Tibial nerve (tissue), 4 donors: Measurements from ENCODE around the gene SMPD2. TPM values are rescaled to one million over a fixed set of nuclear protein-coding genes. Genes with fewer than 3 reads are reported as not detected.

Experiments
- DNase-seq, 2 donors: peaks; one replicate each; pipeline ENCODE4 v3.0.0-alpha.2; 2019; ENCODE audit warnings: low spot score in 2 of 2
- H3K27ac ChIP-seq, 4 donors: fragments of 200-600 bp; sonication (generic) in 3 of 4; one replicate each; pipeline ENCODE4 v1.5.1; 2017 to 2019; ENCODE audit warnings: mild to moderate bottlenecking in 1 of 4
- H3K27me3 ChIP-seq, 2 donors: fragments of 200-600 bp; sonication (generic) in 1 of 2; one replicate each; pipeline versions ENCODE4 v1.5.1 to v1.6.0; 2017 to 2019
- H3K36me3 ChIP-seq, 3 donors: fragments of 200-600 bp; sonication (generic); one replicate each; pipeline ENCODE4 v1.5.1; 2018 to 2019
- H3K4me1 ChIP-seq, 4 donors: fragments of 200-600 bp; sonication (generic) in 3 of 4; one replicate each; pipeline ENCODE4 v1.5.1; 2017 to 2019
- H3K4me3 ChIP-seq, 4 donors: fragments of 200-600 bp; sonication (generic) in 3 of 4; one replicate each; pipeline ENCODE4 v1.5.1; 2017 to 2019; ENCODE audit warnings: mild to moderate bottlenecking in 1 of 4, moderate library complexity in 1 of 4
- H3K9me3 ChIP-seq, 4 donors: fragments of 200-600 bp; sonication (generic) in 3 of 4; one replicate each; pipeline ENCODE4 v1.5.1; 2017 to 2019
- EP300 ChIP-seq, 2 donors: sonication (generic); formaldehyde crosslinking; IDR thresholded peaks; one replicate each; pipeline ENCODE4 v1.6.1; 2017; ENCODE audit warnings: antibody characterized with exemption in 2 of 2, mild to moderate bottlenecking in 1 of 2
- POLR2A ChIP-seq, 2 donors: fragments of 450-650 bp; IDR thresholded peaks; one replicate each; pipeline ENCODE4 v1.6.1; 2017; ENCODE audit warnings: antibody characterized with exemption in 2 of 2, mild to moderate bottlenecking in 2 of 2, moderate library complexity in 2 of 2
- WGBS, 2 donors: methylation state at CpG; one replicate each; pipeline ENCODE4 v1.1.5; 2018; 5-methylcytosine and 5-hydroxymethylcytosine counted together
- total RNA-seq, 4 donors: library from RNA; depleted of rRNA; stranded (reverse); fragments of >200 nt; gene quantifications; one replicate each; pipeline ENCODE4 v1.1.0, GENCODE V29; 2016
- TF ChIP-seq, protein P1 (sequence below), 5 experiments: fragments of 200-600 bp in 3 of 5; fragments of 450-650 bp in 2 of 5; sonication (generic) in 3 of 5; IDR thresholded peaks; one replicate each; pipeline ENCODE4 v1.5.1; 2016 to 2019; ENCODE audit warnings: antibody characterized with exemption in 5 of 5, mild to moderate bottlenecking in 3 of 5, moderate library complexity in 2 of 5

SMPD2 gene
- total RNA-seq, 4 donors from 2014 or later = 12.6 to 32.4 (median 17.1) TPM

DNA sequence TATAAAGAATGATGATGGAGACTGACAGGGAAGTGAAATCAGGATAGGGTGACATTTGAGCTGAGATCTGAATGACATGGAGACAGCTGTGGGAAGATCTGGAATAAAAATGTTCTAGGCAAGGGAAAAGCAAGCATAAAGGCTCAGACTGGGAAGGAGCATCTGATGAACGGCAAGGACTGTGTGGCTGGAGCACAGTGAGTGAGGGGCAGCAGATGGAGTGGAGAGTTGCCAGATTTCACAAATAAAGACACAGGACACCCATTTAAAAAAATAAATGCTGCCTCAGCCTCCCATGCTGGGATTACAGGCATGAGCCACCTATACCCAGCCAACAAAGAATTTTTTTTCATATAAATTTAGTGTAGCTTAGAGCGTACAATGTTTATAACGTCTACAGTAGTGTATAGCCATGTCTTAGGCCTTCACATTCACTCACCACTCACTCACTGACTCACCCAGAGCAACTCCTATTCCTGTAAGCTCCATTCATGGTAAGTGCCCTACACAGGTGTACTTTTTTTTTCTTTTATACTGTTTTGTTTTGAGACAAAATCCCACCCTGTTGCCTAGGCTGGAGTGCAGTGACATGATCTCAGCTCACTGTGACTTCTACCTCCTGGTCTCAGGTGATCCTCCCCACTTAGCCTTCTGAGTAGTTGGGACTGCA, 44.9 kb downstream of the SMPD2 start:
- Histone ChIP-seq H3K36me3 (peaks cover 0 to 15% (median 0%) of the 10 kb centered on the region in 3 donors), H3K4me1 (peaks cover under 1 to 30% (median 23%) of the 10 kb centered on the region in 4 donors), H3K9me3 (no peaks in the 10 kb centered on the region), H3K27me3 (no peaks in the 10 kb centered on the region), H3K4me3 (no peak overlapping the region), H3K27ac (no peak overlapping the region)
- TF ChIP-seq, protein P1, sequence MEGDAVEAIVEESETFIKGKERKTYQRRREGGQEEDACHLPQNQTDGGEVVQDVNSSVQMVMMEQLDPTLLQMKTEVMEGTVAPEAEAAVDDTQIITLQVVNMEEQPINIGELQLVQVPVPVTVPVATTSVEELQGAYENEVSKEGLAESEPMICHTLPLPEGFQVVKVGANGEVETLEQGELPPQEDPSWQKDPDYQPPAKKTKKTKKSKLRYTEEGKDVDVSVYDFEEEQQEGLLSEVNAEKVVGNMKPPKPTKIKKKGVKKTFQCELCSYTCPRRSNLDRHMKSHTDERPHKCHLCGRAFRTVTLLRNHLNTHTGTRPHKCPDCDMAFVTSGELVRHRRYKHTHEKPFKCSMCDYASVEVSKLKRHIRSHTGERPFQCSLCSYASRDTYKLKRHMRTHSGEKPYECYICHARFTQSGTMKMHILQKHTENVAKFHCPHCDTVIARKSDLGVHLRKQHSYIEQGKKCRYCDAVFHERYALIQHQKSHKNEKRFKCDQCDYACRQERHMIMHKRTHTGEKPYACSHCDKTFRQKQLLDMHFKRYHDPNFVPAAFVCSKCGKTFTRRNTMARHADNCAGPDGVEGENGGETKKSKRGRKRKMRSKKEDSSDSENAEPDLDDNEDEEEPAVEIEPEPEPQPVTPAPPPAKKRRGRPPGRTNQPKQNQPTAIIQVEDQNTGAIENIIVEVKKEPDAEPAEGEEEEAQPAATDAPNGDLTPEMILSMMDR (IDR thresholded peaks at IDR 0.05) = no peak
- TF ChIP-seq EP300 (IDR thresholded peaks at IDR 0.05) (no peak), POLR2A (IDR thresholded peaks at IDR 0.05) (no peak)
- DNase-seq = no peak
- WGBS, 2 donors = 70 to 71% methylated on average over 3 of the region's 3 CpGs

GRCh38 chr6:109486068-109486467, 45.5 kb downstream of the SMPD2 start:
- Histone ChIP-seq H3K27me3 (no peaks in the 10 kb centered on the region), H3K27ac (no peak overlapping the region), H3K4me1 (peaks cover 0 to 23% (median 17%) of the 10 kb centered on the region in 4 donors), H3K4me3 (no peak overlapping the region), H3K9me3 (no peaks in the 10 kb centered on the region), H3K36me3 (peaks cover 0 to 8% (median 0%) of the 10 kb centered on the region in 3 donors)
- TF ChIP-seq POLR2A (IDR thresholded peaks at IDR 0.05) = no peak
- no peak for TF ChIP-seq EP300 (IDR thresholded peaks at IDR 0.05)
- TF ChIP-seq, protein P1 (IDR thresholded peaks at IDR 0.05) = no peak
- 88 to 95% methylated on average over 1 of the region's 1 CpG for WGBS, 2 donors
- DNase-seq = no peak

GRCh38 chr6:109488001-109488400, 47.5 kb downstream of the SMPD2 start:
- H3K27ac ChIP-seq = no peak overlapping the region
- TF ChIP-seq, protein P1 (IDR thresholded peaks at IDR 0.05) = no peak
- TF ChIP-seq EP300 (IDR thresholded peaks at IDR 0.05) = no peak
- no peak for TF ChIP-seq POLR2A (IDR thresholded peaks at IDR 0.05)
- no peak overlapping the region for H3K4me3 ChIP-seq
- no peaks in the 10 kb centered on the region for H3K36me3 ChIP-seq
- no peak for DNase-seq
- H3K4me1 ChIP-seq = peaks cover 0 to 11% (median 4%) of the 10 kb centered on the region in 4 donors
- H3K9me3 ChIP-seq = no peaks in the 10 kb centered on the region
- no peaks in the 10 kb centered on the region for H3K27me3 ChIP-seq

DNA sequence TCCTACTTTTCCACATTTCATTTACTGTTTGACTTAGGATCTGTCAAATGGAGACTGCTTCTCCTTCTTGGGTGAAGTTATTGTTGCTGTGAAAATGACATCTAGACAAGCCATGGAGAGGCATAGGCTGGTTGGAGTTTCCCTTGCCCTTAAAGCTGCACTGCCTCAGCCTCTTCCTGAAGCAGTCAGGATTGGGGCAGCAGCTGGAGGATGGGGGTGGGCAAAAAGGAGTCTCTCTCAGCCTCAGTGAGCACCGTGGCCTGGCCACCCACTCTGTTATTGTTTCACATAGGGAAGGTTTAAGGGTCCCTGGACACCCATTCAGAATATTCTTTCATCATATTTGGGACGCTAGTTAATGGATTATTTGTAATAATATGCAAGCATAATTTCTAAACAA, 50.2 kb downstream of the SMPD2 start:
- no peak overlapping the region for H3K4me3 ChIP-seq
- peaks cover 0 to 3% (median 0%) of the 10 kb centered on the region in 4 donors for H3K4me1 ChIP-seq
- TF ChIP-seq, protein P1 (IDR thresholded peaks at IDR 0.05) = no peak
- no peak for TF ChIP-seq POLR2A (IDR thresholded peaks at IDR 0.05)
- no peak for TF ChIP-seq EP300 (IDR thresholded peaks at IDR 0.05)
- 28 to 37% methylated on average over 2 of the region's 2 CpGs for WGBS, 2 donors
- no peaks in the 10 kb centered on the region for H3K27me3 ChIP-seq
- H3K9me3 ChIP-seq = no peaks in the 10 kb centered on the region
- H3K36me3 ChIP-seq = no peaks in the 10 kb centered on the region
- peak overlapping the region in 1 of 4 donors; percentile 16 for H3K27ac ChIP-seq
- DNase-seq = no peak

DNA sequence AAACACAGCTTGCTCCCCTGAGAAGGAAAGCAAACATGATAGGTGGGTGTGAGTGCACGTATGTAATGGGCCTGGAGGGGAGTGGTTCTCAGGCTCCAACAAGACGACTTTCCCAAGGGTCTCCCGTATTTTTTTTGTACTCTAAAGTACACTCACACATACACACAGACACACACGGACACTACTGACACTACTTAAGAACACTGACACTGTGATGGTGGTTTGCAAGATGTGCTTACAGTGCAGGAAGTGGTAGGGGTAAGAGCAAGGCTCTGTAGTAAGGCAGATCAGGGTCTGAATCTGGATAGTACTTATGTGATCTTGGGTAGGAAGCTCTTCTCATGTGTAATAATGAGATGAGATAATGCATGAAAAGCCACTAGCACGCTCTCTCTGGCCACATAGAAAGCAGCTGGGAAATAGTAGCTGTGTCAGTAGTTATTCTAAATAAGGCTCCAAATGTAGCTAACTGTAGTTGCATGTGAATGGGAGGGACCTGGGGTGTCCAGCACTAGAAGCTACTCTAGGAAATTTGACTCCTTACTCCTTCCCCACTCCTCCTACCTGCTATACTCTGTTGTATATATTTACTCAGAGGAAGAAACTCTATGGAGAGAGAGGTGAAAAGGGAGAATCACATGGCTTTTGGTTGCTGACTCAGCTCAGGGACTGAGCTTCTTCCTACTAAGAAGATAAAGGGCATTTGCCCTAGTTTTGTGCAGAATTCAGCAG, 50.8 kb downstream of the SMPD2 start:
- peaks cover 0 to 9% (median 0%) of the 10 kb centered on the region in 4 donors for H3K4me1 ChIP-seq
- H3K4me3 ChIP-seq = no peak overlapping the region
- WGBS, 2 donors = 42 to 48% methylated on average over 5 of the region's 5 CpGs
- TF ChIP-seq EP300 (IDR thresholded peaks at IDR 0.05) (no peak), POLR2A (IDR thresholded peaks at IDR 0.05) (no peak)
- TF ChIP-seq, protein P1 (IDR thresholded peaks at IDR 0.05) = no peak
- no peak for DNase-seq
- no peaks in the 10 kb centered on the region for H3K36me3 ChIP-seq
- H3K9me3 ChIP-seq = no peaks in the 10 kb centered on the region
- peak overlapping the region in 2 of 4 donors; percentile 14 to 16 for H3K27ac ChIP-seq
- no peaks in the 10 kb centered on the region for H3K27me3 ChIP-seq
